ENCODE measurements around the gene ADGRD1. TPM values are rescaled to one million over a fixed set of nuclear protein-coding genes. Genes with fewer than 3 reads are reported as not detected.

ADGRD1 gene
- total and polyA plus RNA-seq, 2 of the 8 experiments (the other 6 are each of a cell fraction or from before 2014, with no cell fraction given) = 0.36 to 0.48 TPM

GRCh38 chr12:130916241-130916911 lies 37.3 kb upstream of the ADGRD1 start (continued):
- TF ChIP-seq SIX5 (IDR thresholded peaks at IDR 0.05; ENCODE audit: low read depth, low read length) (no peak), CEBPB (IDR thresholded peaks at IDR 0.05; ENCODE audit: low read depth, low read length) (peak; percentile 100), JUN (IDR thresholded peaks at IDR 0.05; ENCODE audit: low read depth, low read length) (no peak), USF2 (IDR thresholded peaks at IDR 0.05; ENCODE audit: low read length) (no peak), E2F6 (IDR thresholded peaks at IDR 0.05) (no peak), TAF7 (optimal IDR thresholded peaks at IDR 0.05; ENCODE audit: borderline replicate concordance, low read depth, low read length) (no peak), GABPA (IDR thresholded peaks at IDR 0.05; ENCODE audit: borderline replicate concordance, insufficient read depth, low read length) (peak; percentile 25; the same call in 1 of the 2 replicates), SP4 (IDR thresholded peaks at IDR 0.05; ENCODE audit: low read length) (no peak), CHD1 (IDR thresholded peaks at IDR 0.05; ENCODE audit: low read depth, low read length) (no peak), MAFK (IDR thresholded peaks at IDR 0.05; ENCODE audit: low read depth, low read length) (no peak), TBP (IDR thresholded peaks at IDR 0.05; ENCODE audit: low read depth, low read length) (no peak), EZH2 (IDR thresholded peaks at IDR 0.05; ENCODE audit: low read depth, low read length, severe bottlenecking) (no peak), ZNF274 (IDR thresholded peaks at IDR 0.05; ENCODE audit: borderline replicate concordance, extremely low read depth, low read length) (no peak), GTF2F1 (IDR thresholded peaks at IDR 0.05; ENCODE audit: borderline replicate concordance, low read depth, low read length) (no peak), ATF2 (IDR thresholded peaks at IDR 0.05; ENCODE audit: low read length) (no peak)

All from H1 (cell line).